Esophagus muscularis mucosa (tissue), 3 donors: Measurements from ENCODE around the gene PPP1R12A.

Source experiments
- CTCF ChIP-seq, 3 experiments: fragments of 200-600 bp in 2 of 3; fragments of 450-650 bp in 1 of 3; sonication (generic) in 2 of 3; IDR thresholded peaks; one replicate each; pipeline ENCODE4 v1.5.1; 2017 to 2019; ENCODE audit warnings: antibody characterized with exemption in 3 of 3, mild to moderate bottlenecking in 2 of 3, moderate library complexity in 1 of 3
- POLR2A ChIP-seq: fragments of 450-650 bp; IDR thresholded peaks from one replicate; pipeline ENCODE4 v1.6.1; 2017; ENCODE audit warnings: antibody characterized with exemption, moderate library complexity, mild to moderate bottlenecking, low read depth

GRCh38 chr12:79885911-79886490 is 48.9 kb downstream of the PPP1R12A start:
- TF ChIP-seq CTCF (IDR thresholded peaks at IDR 0.05), result no peak
- TF ChIP-seq POLR2A, result no peak
